Measurements from ENCODE around the gene LRP1. TPM values are rescaled to one million over a fixed set of nuclear protein-coding genes. Genes with fewer than 3 reads are reported as not detected.
A peak's percentile ranks its signal among the peaks of the same experiment; 100 is the strongest.

Gene LRP1
- total RNA-seq, 1 experiment from 2014 or later = 0.56 TPM

- DNase-seq = no peak
- H3K9ac ChIP-seq (ENCODE audit: low read length) = no peak overlapping the region
- H3K79me2 ChIP-seq (ENCODE audit: low read length) = no peaks in the 10 kb centered on the region
- H3K4me1 ChIP-seq (ENCODE audit: low read length) = peaks cover 15% of the 10 kb centered on the region
- no peaks in the 10 kb centered on the region for H3K27me3 ChIP-seq (ENCODE audit: low read length)
- H3K36me3 ChIP-seq (ENCODE audit: insufficient read depth, low read length) = no peaks in the 10 kb centered on the region
- no peaks in the 10 kb centered on the region for H4K20me1 ChIP-seq (ENCODE audit: insufficient read depth, low read depth, low read length)
- no peaks in the 10 kb centered on the region for H3K9me2 ChIP-seq (replicated peaks; ENCODE audit: insufficient read depth, low read length)
- H3K27ac ChIP-seq (ENCODE audit: low read length) = no peak overlapping the region
- H3K4me3 ChIP-seq (ENCODE audit: low read length) = no peak overlapping the region
- H2AFZ ChIP-seq (ENCODE audit: low read length) = no peak overlapping the region
- no peaks in the 10 kb centered on the region for H3K9me3 ChIP-seq (ENCODE audit: low read length)
- no peak overlapping the region for H3K4me2 ChIP-seq (ENCODE audit: low read depth, low read length, poor library complexity, severe bottlenecking)
Observed at GRCh38 chr12:57207731-57208630, 79.7 kb downstream of the LRP1 start.

- Histone ChIP-seq H3K9ac (ENCODE audit: low read length) (no peak overlapping the region), H3K27ac (ENCODE audit: low read length) (no peak overlapping the region), H3K9me2 (replicated peaks; ENCODE audit: insufficient read depth, low read length) (no peaks in the 10 kb centered on the region), H3K9me3 (ENCODE audit: low read length) (no peaks in the 10 kb centered on the region), H3K27me3 (ENCODE audit: low read length) (no peaks in the 10 kb centered on the region), H3K79me2 (ENCODE audit: low read length) (no peaks in the 10 kb centered on the region), H2AFZ (ENCODE audit: low read length) (no peak overlapping the region), H3K4me3 (ENCODE audit: low read length) (no peak overlapping the region), H3K4me2 (ENCODE audit: low read depth, low read length, poor library complexity, severe bottlenecking) (no peak overlapping the region), H3K4me1 (ENCODE audit: low read length) (peaks cover 21% of the 10 kb centered on the region), H4K20me1 (ENCODE audit: insufficient read depth, low read depth, low read length) (no peaks in the 10 kb centered on the region), H3K36me3 (ENCODE audit: insufficient read depth, low read length) (no peaks in the 10 kb centered on the region)
- DNase-seq = no peak
Observed at GRCh38 chr12:57208631-57209282, 80.5 kb downstream of the LRP1 start.

- Histone ChIP-seq H4K20me1 (ENCODE audit: insufficient read depth, low read depth, low read length) (peaks cover 5% of the 10 kb centered on the region; the same call in 1 of the 2 replicates), H3K4me1 (ENCODE audit: low read length) (peaks cover 32% of the 10 kb centered on the region), H3K9me3 (ENCODE audit: low read length) (no peaks in the 10 kb centered on the region), H3K9me2 (replicated peaks; ENCODE audit: insufficient read depth, low read length) (no peaks in the 10 kb centered on the region), H3K4me3 (ENCODE audit: low read length) (no peak overlapping the region), H3K79me2 (ENCODE audit: low read length) (no peaks in the 10 kb centered on the region), H3K27me3 (ENCODE audit: low read length) (no peaks in the 10 kb centered on the region; the same call in 1 of the 2 replicates), H3K4me2 (ENCODE audit: low read depth, low read length, poor library complexity, severe bottlenecking) (no peak overlapping the region), H2AFZ (ENCODE audit: low read length) (no peak overlapping the region), H3K9ac (ENCODE audit: low read length) (no peak overlapping the region), H3K27ac (ENCODE audit: low read length) (no peak overlapping the region), H3K36me3 (ENCODE audit: insufficient read depth, low read length) (no peaks in the 10 kb centered on the region)
- DNase-seq = no peak
Observed at GRCh38 chr12:57209916-57210315, 81.6 kb downstream of the LRP1 start.

- Histone ChIP-seq H3K36me3 (ENCODE audit: insufficient read depth, low read length) (no peaks in the 10 kb centered on the region), H3K9me3 (ENCODE audit: low read length) (no peaks in the 10 kb centered on the region), H3K27me3 (ENCODE audit: low read length) (no peaks in the 10 kb centered on the region; the same call in 1 of the 2 replicates), H3K79me2 (ENCODE audit: low read length) (no peaks in the 10 kb centered on the region), H3K9ac (ENCODE audit: low read length) (no peak overlapping the region), H2AFZ (ENCODE audit: low read length) (no peak overlapping the region), H3K4me1 (ENCODE audit: low read length) (peaks cover 35% of the 10 kb centered on the region), H3K27ac (ENCODE audit: low read length) (no peak overlapping the region), H3K9me2 (replicated peaks; ENCODE audit: insufficient read depth, low read length) (no peaks in the 10 kb centered on the region), H4K20me1 (ENCODE audit: insufficient read depth, low read depth, low read length) (peaks cover 5% of the 10 kb centered on the region; the same call in 1 of the 2 replicates), H3K4me3 (ENCODE audit: low read length) (no peak overlapping the region), H3K4me2 (ENCODE audit: low read depth, low read length, poor library complexity, severe bottlenecking) (no peak overlapping the region)
- no peak for DNase-seq
Observed at GRCh38 chr12:57210461-57210860, 82.2 kb downstream of the LRP1 start.

GRCh38 chr12:57210926-57211692, 82.8 kb downstream of the LRP1 start:
- Histone ChIP-seq H3K79me2 (ENCODE audit: low read length) (no peaks in the 10 kb centered on the region), H3K27me3 (ENCODE audit: low read length) (no peaks in the 10 kb centered on the region; the same call in 1 of the 2 replicates)

GRCh38 chr12:57211791-57212700, 83.8 kb downstream of the LRP1 start:
- Histone ChIP-seq H3K27ac (ENCODE audit: low read length) (no peak overlapping the region), H3K4me1 (ENCODE audit: low read length) (peaks cover 49% of the 10 kb centered on the region), H4K20me1 (ENCODE audit: insufficient read depth, low read depth, low read length) (peaks cover 5% of the 10 kb centered on the region; the same call in 1 of the 2 replicates), H3K79me2 (ENCODE audit: low read length) (no peaks in the 10 kb centered on the region), H3K4me2 (ENCODE audit: low read depth, low read length, poor library complexity, severe bottlenecking) (no peak overlapping the region), H2AFZ (ENCODE audit: low read length) (no peak overlapping the region), H3K4me3 (ENCODE audit: low read length) (no peak overlapping the region), H3K9me3 (ENCODE audit: low read length) (no peaks in the 10 kb centered on the region), H3K9me2 (replicated peaks; ENCODE audit: insufficient read depth, low read length) (no peaks in the 10 kb centered on the region), H3K36me3 (ENCODE audit: insufficient read depth, low read length) (no peaks in the 10 kb centered on the region), H3K27me3 (ENCODE audit: low read length) (no peaks in the 10 kb centered on the region; the same call in 1 of the 2 replicates), H3K9ac (ENCODE audit: low read length) (no peak overlapping the region)
- DNase-seq = no peak

More at GRCh38 chr12:57210926-57211692, 82.8 kb downstream of the LRP1 start:
- H2AFZ ChIP-seq (ENCODE audit: low read length) = no peak overlapping the region
- H3K4me3 ChIP-seq (ENCODE audit: low read length) = no peak overlapping the region
- H3K4me2 ChIP-seq (ENCODE audit: low read depth, low read length, poor library complexity, severe bottlenecking) = no peak overlapping the region
- H3K36me3 ChIP-seq (ENCODE audit: insufficient read depth, low read length) = no peaks in the 10 kb centered on the region
- H3K9ac ChIP-seq (ENCODE audit: low read length) = no peak overlapping the region
- H3K27ac ChIP-seq (ENCODE audit: low read length) = no peak overlapping the region
- no peaks in the 10 kb centered on the region for H3K9me3 ChIP-seq (ENCODE audit: low read length)
- peaks cover 5% of the 10 kb centered on the region; the same call in 1 of the 2 replicates for H4K20me1 ChIP-seq (ENCODE audit: insufficient read depth, low read depth, low read length)
- no peaks in the 10 kb centered on the region for H3K9me2 ChIP-seq (replicated peaks; ENCODE audit: insufficient read depth, low read length)
- peak; percentile 78 for DNase-seq
- H3K4me1 ChIP-seq (ENCODE audit: low read length) = peaks cover 41% of the 10 kb centered on the region

- Histone ChIP-seq H3K4me2 (ENCODE audit: low read depth, low read length, poor library complexity, severe bottlenecking) (peak overlapping the region; percentile 29), H3K9me2 (replicated peaks; ENCODE audit: insufficient read depth, low read length) (no peaks in the 10 kb centered on the region), H3K36me3 (ENCODE audit: insufficient read depth, low read length) (no peaks in the 10 kb centered on the region), H3K27ac (ENCODE audit: low read length) (no peak overlapping the region), H3K9ac (ENCODE audit: low read length) (no peak overlapping the region; the same call in 1 of the 2 replicates), H3K9me3 (ENCODE audit: low read length) (no peaks in the 10 kb centered on the region), H3K4me3 (ENCODE audit: low read length) (no peak overlapping the region), H3K27me3 (ENCODE audit: low read length) (no peaks in the 10 kb centered on the region; the same call in 1 of the 2 replicates), H3K4me1 (ENCODE audit: low read length) (peaks cover 55% of the 10 kb centered on the region), H2AFZ (ENCODE audit: low read length) (no peak overlapping the region), H3K79me2 (ENCODE audit: low read length) (no peaks in the 10 kb centered on the region), H4K20me1 (ENCODE audit: insufficient read depth, low read depth, low read length) (peaks cover 5% of the 10 kb centered on the region; the same call in 1 of the 2 replicates)
- DNase-seq = no peak
Observed at GRCh38 chr12:57212701-57213057, 84.4 kb downstream of the LRP1 start.
